HK-2 (cell line): ENCODE data around the gene MTM1.

ENCODE experiments used
- DNase-seq: peaks from one replicate; pipeline ENCODE4 v3.0.0-alpha.2; 2018; ENCODE audit not compliant: unreplicated experiment

The MTM1 gene

GRCh38 chrX:150676221-150676620 lies 107.8 kb downstream of the MTM1 start:
- no peak for DNase-seq

- DNase-seq = no peak
These were observed 112.6 kb downstream of the MTM1 start for GRCh38 chrX:150680974-150681373.

DNA sequence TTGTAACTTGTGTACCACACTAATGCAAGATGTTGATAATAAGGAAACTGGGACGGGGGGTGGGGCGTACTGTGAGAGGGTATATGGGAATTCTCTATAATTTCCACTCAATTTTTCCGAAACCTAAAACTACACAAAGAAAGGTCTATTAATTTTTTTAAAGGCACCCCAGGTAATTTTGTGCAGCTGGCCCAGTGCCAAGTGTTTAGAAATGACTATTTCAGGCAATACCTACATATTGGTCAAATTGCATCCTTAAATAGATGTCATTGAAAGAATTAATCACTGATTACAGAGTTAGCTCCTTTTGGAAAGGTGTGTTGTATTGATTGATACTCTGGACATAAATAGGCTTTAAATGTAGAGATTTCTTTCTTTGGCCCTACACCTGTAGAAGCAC lies 114.7 kb downstream of the MTM1 start:
- DNase-seq = no peak

DNA sequence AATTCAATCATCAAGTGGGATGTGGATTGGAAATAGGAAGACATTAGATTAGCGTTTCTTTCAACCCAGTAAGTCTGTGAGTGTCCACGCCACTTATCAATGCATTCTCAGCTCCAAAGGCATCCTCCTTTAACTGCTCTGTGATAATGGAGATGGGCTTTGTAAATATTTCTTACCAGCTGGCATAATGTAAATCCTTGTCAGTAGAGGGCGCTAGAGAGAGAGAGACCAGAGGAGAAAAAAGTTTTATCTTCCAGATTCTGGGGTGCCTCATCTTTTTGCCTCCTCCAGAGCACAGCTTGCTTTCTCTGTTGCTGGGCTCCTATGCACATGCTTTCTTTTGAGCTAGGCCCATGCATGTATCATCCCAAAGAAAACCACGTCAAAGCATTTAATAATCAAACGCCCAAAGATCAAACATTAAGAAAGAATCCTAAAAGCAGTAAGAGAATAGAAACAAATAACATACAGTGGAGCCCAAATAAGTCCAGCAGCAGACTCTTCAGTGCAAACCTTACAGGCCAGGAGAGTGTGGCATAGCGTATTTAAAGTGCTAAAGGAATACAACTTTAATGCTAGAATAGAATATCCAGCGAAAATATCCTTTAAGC lies 115.2 kb downstream of the MTM1 start:
- DNase-seq = no peak

DNA sequence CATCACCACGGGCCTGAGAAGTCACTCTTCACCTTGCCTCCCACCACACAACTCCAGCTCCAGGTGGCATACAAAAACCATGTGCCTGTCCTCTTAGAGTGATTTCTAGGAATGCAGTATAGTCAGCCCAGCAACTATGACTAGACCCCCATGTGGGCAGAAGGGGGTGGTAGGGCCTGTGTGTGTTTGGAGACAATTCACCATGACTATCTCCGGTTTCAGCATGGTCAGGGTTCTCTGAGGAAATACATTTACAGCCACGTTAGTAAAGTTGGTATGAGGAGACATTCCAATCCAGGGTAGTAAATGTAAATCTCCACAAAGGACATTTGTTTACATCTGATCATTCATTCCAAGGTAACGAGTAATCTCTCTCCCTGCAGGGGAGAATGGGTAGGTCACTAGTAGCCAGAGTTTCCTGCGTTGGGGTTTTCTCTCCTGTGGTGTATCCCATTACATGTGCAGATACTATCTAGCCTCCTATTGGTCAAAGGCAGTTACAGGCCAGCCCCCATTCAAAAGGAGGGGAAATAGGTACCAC lies 120.6 kb downstream of the MTM1 start:
- peak; percentile 72 for DNase-seq

- peak; percentile 67 for DNase-seq
These were observed 121.7 kb downstream of the MTM1 start for GRCh38 chrX:150690126-150690525.

- no peak for DNase-seq
These were observed 123.9 kb downstream of the MTM1 start for GRCh38 chrX:150692296-150692695.

- peak; percentile 32 for DNase-seq
These were observed 124.7 kb downstream of the MTM1 start, which contains the start of gene MTMR1 for GRCh38 chrX:150692831-150693724. MTMR1 (plus strand) TSS chrX:150693396; CDS start chrX:150693531, 135 bp downstream.

GRCh38 chrX:150693725-150694574 lies 125.5 kb downstream of the MTM1 start:
- DNase-seq = peak; percentile 55

DNA sequence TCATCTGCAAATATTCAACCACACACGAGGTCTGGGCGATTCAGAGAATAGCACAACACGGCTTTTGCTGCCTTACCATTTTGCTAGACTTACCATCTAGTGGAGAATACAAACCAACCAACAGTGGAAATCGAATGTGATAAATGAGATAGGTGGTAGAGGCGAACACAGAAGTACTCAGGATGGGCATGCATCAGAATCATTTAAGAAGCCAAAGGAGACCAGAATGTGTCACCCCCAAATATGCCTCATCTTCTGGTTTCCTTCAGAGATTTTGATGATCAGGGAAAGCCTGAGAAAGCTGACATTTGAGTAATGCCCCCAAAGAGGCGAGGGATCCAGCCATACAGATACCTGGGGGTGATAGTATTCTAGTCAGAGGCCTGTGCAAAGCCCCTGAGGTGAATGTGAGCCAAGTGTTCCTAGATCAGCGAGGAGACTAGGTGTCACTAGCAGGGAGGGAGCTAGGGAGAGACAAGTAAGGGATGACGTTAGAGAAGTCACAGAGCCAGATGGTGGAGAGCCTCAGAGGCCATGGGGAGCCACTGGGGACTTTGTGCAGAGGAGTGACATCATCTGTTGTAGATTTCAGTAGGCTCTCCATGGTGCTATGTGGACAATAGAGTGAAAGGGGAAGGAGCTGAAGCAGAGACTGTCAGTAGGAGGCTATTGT lies 126.5 kb downstream of the MTM1 start:
- DNase-seq = no peak

DNA sequence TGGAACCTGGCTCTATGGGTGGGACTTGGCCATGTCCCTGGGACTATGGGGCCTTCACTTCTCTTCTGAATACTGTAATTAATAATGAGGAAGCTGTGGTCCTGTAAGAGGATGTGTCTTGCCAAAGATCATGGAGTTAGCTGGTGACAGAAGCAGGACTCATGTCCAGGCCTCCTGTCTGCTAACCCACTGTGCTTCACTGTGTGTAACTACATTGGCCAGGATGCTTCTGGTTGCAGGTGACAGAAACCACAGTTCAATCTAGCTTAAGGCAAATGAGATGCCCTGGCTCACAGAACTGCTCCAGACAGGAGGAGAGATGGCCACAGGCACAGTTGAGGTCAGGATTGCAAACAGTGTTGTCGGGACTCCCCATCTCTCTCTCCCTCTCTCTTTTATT lies 127.9 kb downstream of the MTM1 start:
- no peak for DNase-seq

- DNase-seq = no peak
These were observed 128.4 kb downstream of the MTM1 start for GRCh38 chrX:150696866-150697265.

DNA sequence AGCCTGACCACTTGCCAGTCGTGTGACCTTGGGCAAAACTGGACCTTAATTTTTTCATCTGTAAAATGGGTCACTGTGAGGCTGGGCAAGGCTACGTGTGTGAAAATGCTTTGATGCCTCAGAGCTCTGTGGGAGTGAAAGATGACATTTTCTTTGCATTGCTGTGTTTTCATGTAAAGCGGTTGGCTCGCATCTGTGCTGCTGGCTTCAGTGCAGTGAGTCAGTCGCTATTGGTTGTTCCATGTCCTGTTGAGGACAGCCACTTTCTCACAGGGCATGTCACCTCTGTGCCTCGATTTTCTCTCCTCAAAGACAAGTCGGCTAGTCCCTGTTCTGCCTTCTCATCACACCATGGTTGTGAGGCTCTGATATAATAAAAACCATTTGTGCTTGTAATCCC lies 129.2 kb downstream of the MTM1 start:
- no peak for DNase-seq

DNA sequence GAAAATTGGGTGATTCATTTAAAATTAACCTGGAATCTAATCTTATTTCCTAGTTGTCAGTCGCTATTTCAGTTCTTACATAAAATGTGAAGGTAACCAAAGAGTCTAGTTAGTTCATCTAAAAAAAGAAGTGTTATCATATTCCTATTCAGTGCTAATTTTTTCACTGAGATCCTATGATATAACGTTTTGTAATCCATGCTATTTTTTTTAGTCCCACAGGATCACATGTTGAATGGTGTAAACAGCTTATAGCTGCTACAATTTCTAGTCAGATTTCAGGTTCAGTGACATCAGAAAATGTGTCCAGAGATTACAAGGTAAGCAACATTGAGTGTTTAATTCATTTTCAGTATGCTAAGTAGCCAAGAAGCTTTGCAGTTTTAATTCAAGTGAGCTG lies 130.6 kb downstream of the MTM1 start:
- no peak for DNase-seq

- DNase-seq = no peak
These were observed 131.7 kb downstream of the MTM1 start for GRCh38 chrX:150700107-150700506.

- DNase-seq = no peak
These were observed 133.0 kb downstream of the MTM1 start for GRCh38 chrX:150701377-150701776.

DNA sequence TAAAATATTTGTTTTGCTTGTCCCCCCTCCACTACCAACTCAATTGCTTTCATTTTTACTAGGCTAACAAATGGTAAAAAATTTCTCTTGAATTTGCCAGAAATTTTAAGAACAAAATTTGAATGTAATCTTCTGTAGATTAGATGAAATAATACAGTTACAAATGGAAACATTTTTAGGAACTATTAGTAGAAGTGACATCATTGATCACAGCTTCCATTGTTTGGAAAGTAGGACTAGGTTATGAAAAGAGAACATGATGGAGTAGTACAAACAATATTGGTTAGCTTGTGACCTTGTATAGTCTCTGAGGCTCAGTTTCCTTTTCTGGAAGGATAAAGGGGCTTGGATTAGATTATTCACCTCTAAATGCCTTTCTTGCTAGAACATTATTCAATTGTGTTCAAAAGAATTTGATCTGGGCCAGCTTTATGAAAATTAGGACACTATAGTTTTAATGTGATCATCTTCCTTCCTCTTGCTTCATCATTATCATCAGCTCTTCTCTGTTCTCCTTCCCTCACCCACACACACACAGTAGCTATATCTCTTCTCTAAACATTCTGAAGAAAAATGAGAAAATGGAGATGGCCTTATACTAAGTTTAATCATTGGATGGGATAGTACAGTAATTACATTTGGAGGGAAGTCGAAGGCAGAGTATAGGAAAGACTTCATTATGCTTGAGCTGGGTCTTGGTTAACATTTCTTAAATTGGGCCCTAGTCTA lies 134.7 kb downstream of the MTM1 start:
- no peak for DNase-seq

- DNase-seq = no peak
These were observed 135.2 kb downstream of the MTM1 start for GRCh38 chrX:150703695-150703974.

GRCh38 chrX:150704030-150704613 lies 135.7 kb downstream of the MTM1 start:
- no peak for DNase-seq

DNA sequence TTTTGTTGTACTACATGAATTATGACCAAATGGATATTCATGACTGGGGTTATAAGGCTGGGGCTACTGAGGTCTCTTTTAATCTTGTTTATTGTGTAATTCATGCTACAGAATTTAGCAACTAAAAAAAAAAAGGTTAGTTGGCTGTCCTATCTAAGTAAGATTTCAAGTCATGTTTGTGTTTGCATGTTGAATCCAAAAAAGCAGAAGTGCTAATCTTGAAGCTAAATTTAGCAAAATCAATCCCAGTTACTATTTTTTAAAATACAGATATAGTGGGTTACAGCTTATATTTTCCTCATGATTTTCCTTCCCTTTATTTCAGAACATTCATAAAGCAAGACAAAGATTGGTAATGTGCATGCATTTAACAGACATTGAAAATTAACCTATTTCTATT lies 144.2 kb downstream of the MTM1 start:
- no peak for DNase-seq

DNA sequence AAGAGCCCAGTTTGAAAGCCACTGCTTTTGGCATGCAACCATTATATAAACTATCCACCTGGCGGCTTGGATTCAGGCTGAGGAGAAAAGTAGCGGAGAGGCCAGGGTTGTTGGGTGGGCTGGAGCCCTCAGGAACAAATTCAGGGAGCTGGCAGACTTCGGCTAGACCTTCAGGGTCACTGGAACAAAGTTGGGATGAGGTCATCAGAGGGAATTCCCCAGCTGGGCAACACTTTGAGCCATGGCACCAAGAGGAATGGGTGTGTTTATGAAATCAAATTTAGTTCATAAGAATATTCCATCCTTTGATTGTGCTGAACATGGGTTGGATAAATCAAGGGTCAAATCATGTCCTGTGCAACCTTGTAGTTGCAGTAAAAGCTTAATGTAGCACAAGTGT lies 146.8 kb downstream of the MTM1 start:
- no peak for DNase-seq
